Pancreas (tissue), 10 donors: Measurements from ENCODE around the gene OR2AK2. TPM values are rescaled to one million over a fixed set of nuclear protein-coding genes. Genes with fewer than 3 reads are reported as not detected.

Experiments used
- ATAC-seq, 4 donors: fragments of 200-7000 bp; cut with Tn5 transposase; one replicate each; pipeline versions ENCODE4 v1.8.0 to v1.9.1; 2020; ENCODE audit warnings: mild to moderate bottlenecking in 4 of 4, moderate library complexity in 4 of 4
- DNase-seq, 6 donors: peaks; one replicate each; pipeline ENCODE4 v3.0.0-alpha.2; 2020
- FAIRE-seq: peaks from 2 replicates; lab custom pipeline; 2012; peaks lifted over from hg19 to GRCh38; lab: Jason Lieb, UNC
- H3K27ac ChIP-seq, 4 donors: fragments of 200-600 bp; sonication (generic); 1 replicate in 3 of 4; 2 replicates in 1 of 4; pipeline versions ENCODE4 v1.5.0 to v1.8.0; 2020
- H3K27me3 ChIP-seq, 4 donors: fragments of 200-600 bp; one replicate each; pipeline ENCODE4 v1.8.0; 2021
- H3K36me3 ChIP-seq, 3 donors: fragments of 200-600 bp; sonication (generic) in 1 of 3; one replicate each; pipeline versions ENCODE4 v1.5.0 to v1.8.0; 2020 to 2021
- H3K4me1 ChIP-seq, 3 donors: fragments of 200-600 bp; one replicate each; pipeline ENCODE4 v1.8.0; 2021
- H3K4me3 ChIP-seq, 4 donors: fragments of 200-600 bp; sonication (generic) in 2 of 4; one replicate each; pipeline versions ENCODE4 v1.5.0 to v1.8.0; 2020 to 2021
- H3K9me3 ChIP-seq, 4 donors: fragments of 200-600 bp; one replicate each; pipeline ENCODE4 v1.8.0; 2021
- WGBS, 2 donors: extraction: QIAGEN DNeasy Blood & Tissue Kit; methylation state at CpG; one replicate each; pipeline ENCODE4 v1.1.7; 2013; 5-methylcytosine and 5-hydroxymethylcytosine counted together
- intact Hi-C, 3 donors: fragments of 100-400 bp; cut with DNase I; formaldehyde crosslinking; loops; one replicate each; pipeline versions ENCODE4 v1.11.1 to v1.14.2; 2022
- polyA plus RNA-seq, 2 donors: library from polyadenylated mRNA; stranded (reverse); fragments of 200-250 nt; gene quantifications; one replicate each; pipeline ENCODE4 v1.2.3, GENCODE V29; 2013
- total RNA-seq, 6 donors: library from RNA; stranded (reverse); fragmentation: NEBNext Ultra II Directional in 4 of 6; extraction: Animal tissue kit (Norgen Biotek cat#: 25700) in 4 of 6; gene quantifications; one replicate each; pipeline versions ENCODE4 v1.2.1 to v1.2.4, GENCODE V29; 2021 to 2023
- TF ChIP-seq, protein P1 (sequence below), 4 donors: fragments of 200-600 bp; sonication (generic) in 3 of 4; IDR thresholded peaks; one replicate each; pipeline versions ENCODE4 v1.5.0 to v1.8.0; 2021; ENCODE audit warnings: antibody characterized with exemption in 4 of 4
- donor health status: healthy with polysubstance abuse.
- donor health status: DM: no; HTN: no; CAD: no; lungs with moderate emphysema.
- donor health status: DM: no; HTN: no; CAD: no.
- donor health status: control.
- donor health status: control.
- donor health status: Bipolar disorder and iron deficiency.
- donor health status: DM: yes; HTN: yes; CAD: no.
- donor health status: DM: no; HTN: no; CAD: no.
- donor health status: DM: no; HTN: no; CAD: no.
- donor health status: DM: yes; HTN: yes; CAD: no.

OR2AK2 gene
- total and polyA plus RNA-seq, 8 donors = not detected

DNA sequence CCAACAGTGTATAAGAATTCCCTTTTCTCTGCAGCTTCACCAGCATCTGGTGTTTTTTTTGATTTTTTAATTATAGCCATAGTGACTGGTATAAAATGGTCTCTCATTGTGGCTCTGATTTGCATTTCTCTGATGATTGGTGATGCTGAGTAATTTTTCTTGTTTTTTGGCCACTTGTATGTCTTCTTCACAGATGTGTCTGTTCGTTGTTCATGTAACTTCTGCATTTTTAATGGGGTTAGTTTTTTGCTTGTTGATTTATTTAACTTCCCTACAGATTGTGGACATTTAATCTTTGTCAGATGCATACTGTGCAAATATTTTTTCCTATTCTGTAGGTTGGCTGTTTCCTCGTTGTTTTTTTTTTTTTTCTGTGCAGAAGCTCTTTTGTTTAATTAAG is 28.0 kb downstream of the OR2AK2 start:
- no peak for ATAC-seq
- H3K9me3 ChIP-seq = no peaks in the 10 kb centered on the region
- no peak for DNase-seq
- TF ChIP-seq, protein P1, sequence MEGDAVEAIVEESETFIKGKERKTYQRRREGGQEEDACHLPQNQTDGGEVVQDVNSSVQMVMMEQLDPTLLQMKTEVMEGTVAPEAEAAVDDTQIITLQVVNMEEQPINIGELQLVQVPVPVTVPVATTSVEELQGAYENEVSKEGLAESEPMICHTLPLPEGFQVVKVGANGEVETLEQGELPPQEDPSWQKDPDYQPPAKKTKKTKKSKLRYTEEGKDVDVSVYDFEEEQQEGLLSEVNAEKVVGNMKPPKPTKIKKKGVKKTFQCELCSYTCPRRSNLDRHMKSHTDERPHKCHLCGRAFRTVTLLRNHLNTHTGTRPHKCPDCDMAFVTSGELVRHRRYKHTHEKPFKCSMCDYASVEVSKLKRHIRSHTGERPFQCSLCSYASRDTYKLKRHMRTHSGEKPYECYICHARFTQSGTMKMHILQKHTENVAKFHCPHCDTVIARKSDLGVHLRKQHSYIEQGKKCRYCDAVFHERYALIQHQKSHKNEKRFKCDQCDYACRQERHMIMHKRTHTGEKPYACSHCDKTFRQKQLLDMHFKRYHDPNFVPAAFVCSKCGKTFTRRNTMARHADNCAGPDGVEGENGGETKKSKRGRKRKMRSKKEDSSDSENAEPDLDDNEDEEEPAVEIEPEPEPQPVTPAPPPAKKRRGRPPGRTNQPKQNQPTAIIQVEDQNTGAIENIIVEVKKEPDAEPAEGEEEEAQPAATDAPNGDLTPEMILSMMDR (IDR thresholded peaks at IDR 0.05) = no peak
- H3K4me1 ChIP-seq = no peaks in the 10 kb centered on the region
- FAIRE-seq = no peak
- H3K36me3 ChIP-seq = no peaks in the 10 kb centered on the region
- intact Hi-C loops = no loop called here
- H3K27ac ChIP-seq = no peak overlapping the region
- WGBS, 2 donors = 31 to 35% methylated on average over 2 of the region's 2 CpGs
- no peak overlapping the region for H3K4me3 ChIP-seq
- H3K27me3 ChIP-seq = no peaks in the 10 kb centered on the region

DNA sequence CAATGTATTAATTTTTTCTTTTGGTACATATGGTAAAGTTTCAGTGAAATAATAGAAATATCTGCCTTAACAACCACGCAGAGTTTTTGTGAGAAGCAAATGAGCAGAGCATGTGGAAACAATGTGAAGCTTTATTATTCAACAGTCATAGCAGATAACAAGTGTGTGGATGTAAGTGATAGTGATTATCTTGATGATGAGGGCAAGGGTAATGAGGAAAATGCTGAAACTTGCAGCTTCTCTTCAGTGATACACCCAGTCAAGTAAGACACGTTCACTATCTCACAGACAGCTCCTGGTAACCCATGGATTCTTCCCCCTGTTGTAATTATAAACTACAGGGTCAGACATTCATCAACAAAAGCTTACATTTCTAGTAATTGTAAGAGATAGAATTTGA is 33.8 kb downstream of the OR2AK2 start:
- TF ChIP-seq, protein P1 (IDR thresholded peaks at IDR 0.05) = no peak
- H3K27me3 ChIP-seq = no peaks in the 10 kb centered on the region
- FAIRE-seq = no peak

GRCh38 chr1:248000169-248000568 is 35.1 kb downstream of the OR2AK2 start:
- H3K9me3 ChIP-seq = no peaks in the 10 kb centered on the region
- no peaks in the 10 kb centered on the region for H3K27me3 ChIP-seq
- no peaks in the 10 kb centered on the region for H3K4me1 ChIP-seq
- TF ChIP-seq, protein P1 (IDR thresholded peaks at IDR 0.05) = no peak
- no peak for FAIRE-seq
- no peak overlapping the region for H3K27ac ChIP-seq
- no peak overlapping the region for H3K4me3 ChIP-seq
- no peak for DNase-seq
- H3K36me3 ChIP-seq = no peaks in the 10 kb centered on the region
- intact Hi-C loops = no loop called here
- no peak for ATAC-seq
- WGBS, 2 donors = 56 to 78% methylated on average over 1 of the region's 1 CpG

More for the DNA sequence above, 33.8 kb downstream of the OR2AK2 start:
- Histone ChIP-seq H3K36me3 (no peaks in the 10 kb centered on the region), H3K4me1 (no peaks in the 10 kb centered on the region), H3K27ac (no peak overlapping the region), H3K4me3 (no peak overlapping the region), H3K9me3 (no peaks in the 10 kb centered on the region)
- intact Hi-C loops = no loop called here
- ATAC-seq (no peak), DNase-seq (no peak)
- WGBS, 2 donors = 16 to 31% methylated on average over 2 of the region's 2 CpGs

DNA sequence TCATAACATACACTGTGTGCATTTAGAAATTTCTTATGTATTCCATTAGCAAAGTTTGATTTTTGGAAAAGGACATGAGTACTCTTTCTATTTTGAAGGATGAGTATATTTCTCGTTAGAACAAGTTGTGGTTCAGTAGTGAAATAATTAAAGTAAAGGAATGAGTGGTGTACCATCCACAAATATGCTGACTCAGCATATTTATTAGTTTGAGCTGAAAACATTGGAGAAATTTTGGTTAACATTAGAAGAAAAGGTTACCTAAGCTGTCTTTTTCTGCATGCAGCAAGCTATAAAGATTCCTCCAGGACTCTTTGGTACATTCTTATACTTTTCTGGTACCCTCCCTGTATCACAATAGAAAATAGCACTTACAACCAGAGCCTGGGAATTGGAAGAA is 42.7 kb downstream of the OR2AK2 start:
- intact Hi-C loops = no loop called here
- no peaks in the 10 kb centered on the region for H3K27me3 ChIP-seq
- no peak overlapping the region for H3K27ac ChIP-seq
- H3K4me1 ChIP-seq = no peaks in the 10 kb centered on the region
- no peak for FAIRE-seq
- no peak overlapping the region for H3K4me3 ChIP-seq
- TF ChIP-seq, protein P1 (IDR thresholded peaks at IDR 0.05) = no peak
- H3K9me3 ChIP-seq = no peaks in the 10 kb centered on the region
- no peaks in the 10 kb centered on the region for H3K36me3 ChIP-seq
- no peak for DNase-seq
- ATAC-seq = no peak
- 24 to 26% methylated on average over 1 of the region's 1 CpG for WGBS, 2 donors

- H3K9me3 ChIP-seq = no peaks in the 10 kb centered on the region
- H3K36me3 ChIP-seq = no peaks in the 10 kb centered on the region
- FAIRE-seq = no peak
- no peak overlapping the region for H3K4me3 ChIP-seq
- WGBS, 2 donors = 58 to 74% methylated on average over 3 of the region's 3 CpGs
- H3K27ac ChIP-seq = no peak overlapping the region
- H3K4me1 ChIP-seq = no peaks in the 10 kb centered on the region
- no peak for DNase-seq
- TF ChIP-seq, protein P1 (IDR thresholded peaks at IDR 0.05) = no peak
- no peaks in the 10 kb centered on the region for H3K27me3 ChIP-seq
- ATAC-seq = no peak
- intact Hi-C loops = no loop called here
Measured at GRCh38 chr1:248009681-248010080, 44.6 kb downstream of the OR2AK2 start.
